GM12801 (cell line): ENCODE measurements around the gene MAGI1.

Experiments
- TF ChIP-seq, protein P1 (sequence below): IDR thresholded peaks from one replicate; pipeline ENCODE4 v1.5.1; 2011; ENCODE audit warnings: control low read depth; ENCODE audit not compliant: insufficient read length; ENCODE audit errors: extremely low read depth

MAGI1 gene

DNA sequence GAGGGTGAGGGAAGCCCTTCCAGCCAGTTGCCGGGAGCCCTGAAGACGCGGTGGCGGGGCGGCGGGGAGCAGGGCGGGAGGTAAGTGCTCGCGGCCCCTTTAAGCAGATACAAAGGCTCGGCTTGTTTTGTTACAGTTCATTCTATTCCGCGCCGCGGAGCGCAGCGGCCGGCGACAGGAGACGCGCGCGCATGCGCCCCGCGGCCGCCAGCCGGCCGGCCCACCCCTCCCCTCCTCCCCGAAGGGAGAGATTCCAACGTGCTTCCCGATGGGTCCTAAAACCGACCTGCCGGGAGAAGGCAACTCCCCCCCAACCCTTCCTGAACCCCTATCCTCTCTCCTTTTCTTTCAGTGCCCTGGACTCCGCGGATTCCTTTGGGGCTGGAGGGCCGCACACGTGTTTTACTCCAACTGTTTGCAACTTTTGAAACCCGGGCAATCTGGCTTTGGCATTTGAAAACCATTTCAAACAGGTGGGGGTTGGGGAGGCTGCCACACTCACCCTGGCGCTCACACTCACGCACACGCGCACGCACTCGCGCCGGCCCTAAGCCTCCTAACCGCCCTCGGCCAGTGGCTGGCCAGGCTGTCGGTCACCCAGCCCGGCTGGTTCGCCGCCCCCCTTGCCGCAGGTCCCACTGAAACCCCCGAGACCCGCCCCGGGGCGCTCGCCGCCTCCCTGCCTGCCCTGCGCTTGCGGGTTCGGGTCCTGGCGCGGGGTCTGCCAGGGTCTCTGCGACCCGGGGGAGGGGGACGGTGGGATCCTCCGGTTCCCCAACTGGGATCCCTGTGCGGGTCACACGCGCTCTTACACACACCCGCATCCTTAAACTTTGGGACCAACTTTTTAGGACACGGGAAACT lies at the start of gene MAGI1:
Gene MAGI1, minus strand, starts transcription at position 193 of the 864 bp plus-strand sequence. CDS start 610 bp downstream, outside the sequence.
- TF ChIP-seq, protein P1, sequence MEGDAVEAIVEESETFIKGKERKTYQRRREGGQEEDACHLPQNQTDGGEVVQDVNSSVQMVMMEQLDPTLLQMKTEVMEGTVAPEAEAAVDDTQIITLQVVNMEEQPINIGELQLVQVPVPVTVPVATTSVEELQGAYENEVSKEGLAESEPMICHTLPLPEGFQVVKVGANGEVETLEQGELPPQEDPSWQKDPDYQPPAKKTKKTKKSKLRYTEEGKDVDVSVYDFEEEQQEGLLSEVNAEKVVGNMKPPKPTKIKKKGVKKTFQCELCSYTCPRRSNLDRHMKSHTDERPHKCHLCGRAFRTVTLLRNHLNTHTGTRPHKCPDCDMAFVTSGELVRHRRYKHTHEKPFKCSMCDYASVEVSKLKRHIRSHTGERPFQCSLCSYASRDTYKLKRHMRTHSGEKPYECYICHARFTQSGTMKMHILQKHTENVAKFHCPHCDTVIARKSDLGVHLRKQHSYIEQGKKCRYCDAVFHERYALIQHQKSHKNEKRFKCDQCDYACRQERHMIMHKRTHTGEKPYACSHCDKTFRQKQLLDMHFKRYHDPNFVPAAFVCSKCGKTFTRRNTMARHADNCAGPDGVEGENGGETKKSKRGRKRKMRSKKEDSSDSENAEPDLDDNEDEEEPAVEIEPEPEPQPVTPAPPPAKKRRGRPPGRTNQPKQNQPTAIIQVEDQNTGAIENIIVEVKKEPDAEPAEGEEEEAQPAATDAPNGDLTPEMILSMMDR = no peak

DNA sequence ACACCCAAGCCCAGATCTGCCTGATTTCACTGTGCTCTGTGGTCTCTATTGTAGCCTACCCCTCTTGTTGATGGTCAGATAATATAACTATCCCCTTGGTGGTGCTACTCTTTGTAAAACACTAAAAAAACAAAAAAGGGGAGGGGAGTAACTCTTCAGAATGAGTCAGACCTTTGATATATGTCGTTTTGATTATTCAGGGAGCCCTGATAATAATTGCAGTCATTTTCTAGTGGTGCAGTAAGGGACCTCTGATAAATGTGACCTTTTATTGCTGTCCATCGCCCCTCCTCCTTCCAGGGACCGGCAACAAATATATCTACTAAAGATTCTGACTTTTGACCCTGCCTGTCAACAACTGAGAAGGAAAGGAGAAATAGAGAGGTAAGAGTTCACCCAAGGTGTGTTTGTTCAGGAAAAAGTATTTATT lies 45.1 kb upstream of the MAGI1 start:
- TF ChIP-seq, protein P1 = no peak

DNA sequence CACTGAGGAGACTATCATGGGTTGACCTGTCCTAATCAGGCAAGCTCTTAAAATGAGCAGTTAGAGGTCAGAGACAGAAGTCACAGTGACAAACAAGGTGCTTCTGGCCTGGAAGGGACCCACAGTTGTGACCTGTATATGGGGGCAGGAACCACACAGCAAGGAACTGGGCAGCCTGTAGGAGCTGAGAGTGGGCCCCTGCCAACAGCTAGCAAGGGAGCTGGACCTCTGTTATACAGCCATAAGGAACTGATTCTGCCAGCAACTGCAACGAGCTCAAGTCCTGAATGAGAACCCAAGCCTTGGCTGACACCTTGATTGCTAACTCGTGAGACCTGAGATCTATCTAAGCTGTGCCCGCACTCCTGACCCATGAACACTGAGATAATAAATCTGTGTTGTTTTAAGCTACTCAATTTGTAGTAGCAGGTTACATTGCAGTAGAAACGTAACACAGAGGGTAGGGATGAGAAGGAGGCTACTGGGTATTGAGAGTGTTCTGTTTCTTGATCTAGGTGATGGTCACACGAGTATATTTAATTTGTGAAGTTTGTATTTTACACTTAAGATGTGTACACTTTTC lies 44.5 kb upstream of the MAGI1 start:
- TF ChIP-seq, protein P1 = no peak

DNA sequence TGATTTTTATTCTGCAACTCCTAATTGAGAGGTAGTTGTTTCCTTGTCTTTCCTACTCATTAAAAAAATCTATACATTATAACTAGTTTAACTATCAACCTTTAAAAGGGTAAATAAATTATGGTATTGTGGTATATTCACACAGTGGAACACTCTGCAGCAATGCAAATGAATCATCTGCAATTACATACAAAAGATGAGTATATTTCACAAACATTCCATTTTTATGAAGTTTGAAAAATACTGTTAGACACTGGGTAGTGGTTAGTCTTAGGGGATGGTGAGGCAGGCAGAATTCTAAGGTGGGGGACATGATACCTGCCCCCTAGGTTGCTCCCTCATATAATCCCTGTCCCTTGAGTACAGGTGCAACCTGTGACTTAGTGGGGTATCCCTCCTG lies 44.0 kb upstream of the MAGI1 start:
- TF ChIP-seq, protein P1 = no peak

DNA sequence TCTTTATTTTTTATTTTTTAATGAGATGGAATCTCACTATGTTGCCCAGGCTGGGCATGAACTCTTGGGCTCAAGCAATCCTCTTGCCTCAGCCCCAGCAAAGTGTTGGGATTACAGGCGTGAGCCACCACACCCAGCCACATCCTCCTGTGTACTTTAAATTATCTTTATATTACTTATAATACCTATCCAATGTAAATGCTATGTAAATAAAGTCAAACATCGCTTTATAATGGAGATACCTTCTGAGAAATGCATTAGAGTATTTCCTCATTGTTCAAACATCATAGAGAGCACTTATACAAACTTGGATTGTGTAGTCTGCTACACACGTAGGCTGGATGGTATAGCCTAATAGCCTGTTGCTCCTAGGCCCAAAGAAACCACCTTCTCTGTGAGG lies 41.4 kb upstream of the MAGI1 start:
- TF ChIP-seq, protein P1 = no peak

DNA sequence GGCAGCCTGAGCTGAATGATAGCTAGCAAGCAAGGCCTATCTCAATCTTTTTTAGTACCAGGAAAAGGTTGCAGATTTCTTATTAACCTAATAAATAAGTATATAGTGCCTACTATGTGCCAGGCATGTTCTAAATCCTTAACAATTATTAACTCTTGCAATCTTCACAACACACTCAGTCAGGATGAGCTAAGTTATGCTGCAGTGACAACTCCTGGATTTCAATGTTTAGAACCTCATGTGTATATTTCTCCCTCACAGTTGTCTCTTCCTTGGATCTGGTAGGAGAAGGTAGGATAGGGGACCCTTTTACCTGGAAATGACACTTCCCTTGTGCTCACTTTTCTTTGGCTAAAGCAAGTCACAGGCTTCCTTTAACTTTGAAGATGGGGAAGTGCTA lies 39.3 kb upstream of the MAGI1 start:
- TF ChIP-seq, protein P1 = no peak

DNA sequence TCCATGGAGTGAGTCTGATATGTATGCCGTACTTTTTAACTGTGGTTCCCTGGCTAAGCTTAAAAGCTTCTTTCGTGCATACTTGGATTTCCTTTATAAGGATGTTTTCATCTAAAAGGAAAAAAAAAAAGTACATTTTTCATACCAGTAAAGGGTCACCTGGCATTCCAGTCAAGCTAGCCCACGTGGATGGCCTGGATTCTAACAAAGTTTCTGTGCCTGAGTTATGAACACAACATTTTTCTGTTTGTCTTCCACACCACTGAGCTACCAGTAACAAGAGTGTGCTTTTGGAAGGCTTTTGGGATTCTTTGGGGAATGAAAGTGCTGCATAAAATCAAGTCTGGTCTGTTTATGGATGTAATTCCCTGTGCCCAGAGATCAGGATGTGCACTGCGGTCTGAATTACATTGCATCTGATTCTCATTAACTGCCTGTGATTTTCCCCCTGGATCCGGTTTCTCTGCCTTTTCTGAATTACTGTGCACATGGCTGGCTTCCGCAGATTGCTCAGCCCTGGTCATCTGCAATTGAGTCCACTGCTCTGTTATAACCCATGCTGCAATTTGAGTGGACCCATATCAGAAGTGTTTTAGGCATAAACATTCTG lies 38.2 kb upstream of the MAGI1 start:
- TF ChIP-seq, protein P1 = no peak
